G401 (cell line): ENCODE measurements around the gene GALNT8. TPM values are rescaled to one million over a fixed set of nuclear protein-coding genes. Genes with fewer than 3 reads are reported as not detected.
"Not testable (repeated sequence)": the region's sequence is repeated elsewhere in the genome, so short reads cannot be mapped to it uniquely, and the experiment has no call there.

ENCODE experiments used
- DNase-seq: peaks from one replicate; pipeline ENCODE4 v3.0.0-alpha.2; 2015; ENCODE audit warnings: low spot score
- in situ Hi-C: cut with HindIII; loops from 2 replicates; pipeline ENCODE4 v1.10.0; 2016; ENCODE audit warnings: low sequenced_read_pairs, mixed read lengths
- total RNA-seq: library from RNA; depleted of rRNA; stranded (reverse); fragments of >200 nt; shearing (Covaris generic); gene quantifications from 2 replicates; pipeline ENCODE4 v1.2.3, GENCODE V29; 2014

Gene GALNT8
- total RNA-seq, 1 experiment from 2014 or later: 0.27 TPM

- in situ Hi-C loops: no loop called here
- DNase-seq: no peak
These were observed 18.3 kb downstream of the GALNT8 start for GRCh38 chr12:4738541-4738940.

- in situ Hi-C loops: no loop called here
- no peak for DNase-seq
These were observed 22.3 kb downstream of the GALNT8 start for GRCh38 chr12:4742416-4742970.

- in situ Hi-C loops: no loop called here
- DNase-seq: no peak
These were observed 22.8 kb downstream of the GALNT8 start for GRCh38 chr12:4743046-4743445.

- in situ Hi-C loops: no loop called here
- no peak for DNase-seq
These were observed 24.5 kb downstream of the GALNT8 start for GRCh38 chr12:4744709-4745108.

GRCh38 chr12:4745249-4745648 lies 25.0 kb downstream of the GALNT8 start:
- in situ Hi-C loops: no loop called here
- DNase-seq: no peak

- in situ Hi-C loops, DNase-seq: not testable (repeated sequence)
These were observed 31.5 kb downstream of the GALNT8 start for GRCh38 chr12:4751654-4752053.

GRCh38 chr12:4762773-4763172 lies 42.6 kb downstream of the GALNT8 start:
- in situ Hi-C loops: no loop called here
- no peak for DNase-seq

GRCh38 chr12:4763549-4763948 lies 43.3 kb downstream of the GALNT8 start:
- in situ Hi-C loops: no loop called here
- DNase-seq: no peak

- no peak for DNase-seq
These were observed 46.2 kb downstream of the GALNT8 start for GRCh38 chr12:4766445-4766844.

GRCh38 chr12:4767186-4767585 lies 47.0 kb downstream of the GALNT8 start:
- DNase-seq: no peak
- in situ Hi-C loops: no loop called here

More at GRCh38 chr12:4766445-4766844, 46.2 kb downstream of the GALNT8 start:
- in situ Hi-C loops: no loop called here

- DNase-seq: peak; percentile 29
- in situ Hi-C loops: no loop called here
These were observed 48.1 kb downstream of the GALNT8 start for GRCh38 chr12:4768341-4768740.

GRCh38 chr12:4769073-4769472 lies 48.9 kb downstream of the GALNT8 start:
- in situ Hi-C loops: no loop called here
- DNase-seq: no peak

GRCh38 chr12:4771172-4771959 lies 51.2 kb downstream of the GALNT8 start:
- DNase-seq: no peak
- in situ Hi-C loops: no loop called here

GRCh38 chr12:4771960-4772566 lies 51.9 kb downstream of the GALNT8 start:
- in situ Hi-C loops: no loop called here
- DNase-seq: no peak

GRCh38 chr12:4775936-4776335 lies 55.7 kb downstream of the GALNT8 start:
- no peak for DNase-seq
- in situ Hi-C loops: no loop called here

GRCh38 chr12:4779749-4780148 lies 59.5 kb downstream of the GALNT8 start:
- no peak for DNase-seq

GRCh38 chr12:4780641-4781611 lies 60.7 kb downstream of the GALNT8 start:
- peak; percentile 38 for DNase-seq
- in situ Hi-C loops: no loop called here

More at GRCh38 chr12:4779749-4780148, 59.5 kb downstream of the GALNT8 start:
- in situ Hi-C loops: no loop called here

- no peak for DNase-seq
- in situ Hi-C loops: no loop called here
These were observed 64.3 kb downstream of the GALNT8 start for GRCh38 chr12:4784404-4785054.

GRCh38 chr12:4786795-4787194 lies 66.6 kb downstream of the GALNT8 start:
- in situ Hi-C loops: no loop called here
- no peak for DNase-seq
